ENCODE results near the gene BICDL2.

BICDL2 gene

GRCh38 chr16:2991566-2992261, 45.0 kb downstream of the BICDL2 start:
- H3K4me3 ChIP-seq (ENCODE audit: low read length, poor library complexity, severe bottlenecking), result no peak overlapping the region
- no peak for TF ChIP-seq EZH2phosphoT487 (IDR thresholded peaks at IDR 0.05; ENCODE audit: borderline replicate concordance)
- TF ChIP-seq CTCF (conservative IDR thresholded peaks at IDR 0.05; ENCODE audit: low read length), result no peak

GRCh38 chr16:2990891-2991290, 45.9 kb downstream of the BICDL2 start:
- Histone ChIP-seq H3K9me3 (ENCODE audit: insufficient read depth, low read depth, low read length) (no peaks in the 10 kb centered on the region), H3K36me3 (ENCODE audit: insufficient read depth, low read length) (no peaks in the 10 kb centered on the region), H3K9me2 (replicated peaks; ENCODE audit: low read depth, low read length) (no peaks in the 10 kb centered on the region), H3K27me3 (ENCODE audit: insufficient read depth, low read length, poor library complexity, severe bottlenecking) (no peaks in the 10 kb centered on the region), H4K20me1 (ENCODE audit: insufficient read depth, low read length, poor library complexity, severe bottlenecking) (no peaks in the 10 kb centered on the region), H3F3A (ENCODE audit: low read depth) (no peaks in the 10 kb centered on the region), H3K9ac (ENCODE audit: low read depth, low read length, poor library complexity, severe bottlenecking) (no peak overlapping the region), H3K4me1 (ENCODE audit: insufficient read depth, low read length, poor library complexity, severe bottlenecking) (no peaks in the 10 kb centered on the region), H2AFZ (ENCODE audit: low read length) (no peak overlapping the region), H3K4me2 (ENCODE audit: low read depth, low read length, poor library complexity, severe bottlenecking) (no peak overlapping the region), H3K79me2 (ENCODE audit: insufficient read depth, low read length) (no peaks in the 10 kb centered on the region), H3K4me3 (ENCODE audit: low read length, poor library complexity, severe bottlenecking) (no peak overlapping the region)
- TF ChIP-seq CTCF (conservative IDR thresholded peaks at IDR 0.05; ENCODE audit: low read length) (no peak), EZH2phosphoT487 (IDR thresholded peaks at IDR 0.05; ENCODE audit: borderline replicate concordance) (no peak)

More at GRCh38 chr16:2991566-2992261, 45.0 kb downstream of the BICDL2 start:
- H3K9me2 ChIP-seq (replicated peaks; ENCODE audit: low read depth, low read length), result no peaks in the 10 kb centered on the region
- no peaks in the 10 kb centered on the region for H3F3A ChIP-seq (ENCODE audit: low read depth)
- no peaks in the 10 kb centered on the region for H3K9me3 ChIP-seq (ENCODE audit: insufficient read depth, low read depth, low read length)
- H3K9ac ChIP-seq (ENCODE audit: low read depth, low read length, poor library complexity, severe bottlenecking), result no peak overlapping the region
- H4K20me1 ChIP-seq (ENCODE audit: insufficient read depth, low read length, poor library complexity, severe bottlenecking), result no peaks in the 10 kb centered on the region
- H3K4me1 ChIP-seq (ENCODE audit: insufficient read depth, low read length, poor library complexity, severe bottlenecking), result no peaks in the 10 kb centered on the region
- no peak overlapping the region for H2AFZ ChIP-seq (ENCODE audit: low read length)
- H3K4me2 ChIP-seq (ENCODE audit: low read depth, low read length, poor library complexity, severe bottlenecking), result no peak overlapping the region
- H3K36me3 ChIP-seq (ENCODE audit: insufficient read depth, low read length), result no peaks in the 10 kb centered on the region
- no peaks in the 10 kb centered on the region for H3K79me2 ChIP-seq (ENCODE audit: insufficient read depth, low read length)
- no peaks in the 10 kb centered on the region for H3K27me3 ChIP-seq (ENCODE audit: insufficient read depth, low read length, poor library complexity, severe bottlenecking)

GRCh38 chr16:2988590-2989099, 48.1 kb downstream of the BICDL2 start:
- Histone ChIP-seq H3K27me3 (ENCODE audit: insufficient read depth, low read length, poor library complexity, severe bottlenecking) (no peaks in the 10 kb centered on the region), H3F3A (ENCODE audit: low read depth) (no peaks in the 10 kb centered on the region), H3K4me1 (ENCODE audit: insufficient read depth, low read length, poor library complexity, severe bottlenecking) (no peaks in the 10 kb centered on the region), H4K20me1 (ENCODE audit: insufficient read depth, low read length, poor library complexity, severe bottlenecking) (no peaks in the 10 kb centered on the region), H3K9me3 (ENCODE audit: insufficient read depth, low read depth, low read length) (no peaks in the 10 kb centered on the region), H3K36me3 (ENCODE audit: insufficient read depth, low read length) (no peaks in the 10 kb centered on the region), H3K9me2 (replicated peaks; ENCODE audit: low read depth, low read length) (no peaks in the 10 kb centered on the region), H2AFZ (ENCODE audit: low read length) (no peak overlapping the region), H3K9ac (ENCODE audit: low read depth, low read length, poor library complexity, severe bottlenecking) (no peak overlapping the region), H3K79me2 (ENCODE audit: insufficient read depth, low read length) (no peaks in the 10 kb centered on the region), H3K4me3 (ENCODE audit: low read length, poor library complexity, severe bottlenecking) (no peak overlapping the region), H3K4me2 (ENCODE audit: low read depth, low read length, poor library complexity, severe bottlenecking) (no peak overlapping the region)
- TF ChIP-seq EZH2phosphoT487 (IDR thresholded peaks at IDR 0.05; ENCODE audit: borderline replicate concordance) (no peak), CTCF (conservative IDR thresholded peaks at IDR 0.05; ENCODE audit: low read length) (no peak)

Data from Loucy (cell line).